ENCODE results near the gene EEPD1. TPM values are rescaled to one million over a fixed set of nuclear protein-coding genes. Genes with fewer than 3 reads are reported as not detected.

The EEPD1 gene
- total RNA-seq, 1 donor from 2014 or later = 7.1 TPM

- H3K27ac ChIP-seq (replicated peaks) = no peak overlapping the region
- TF ChIP-seq CTCF (IDR thresholded peaks at IDR 0.05; ENCODE audit: borderline replicate concordance) = no peak
- DNase-seq = no peak
- H3K4me1 ChIP-seq = peaks cover 80% of the 10 kb centered on the region
- no peaks in the 10 kb centered on the region for H3K9me3 ChIP-seq (replicated peaks)
- H3K27me3 ChIP-seq (ENCODE audit: low read depth) = no peaks in the 10 kb centered on the region
- intact Hi-C loops (cut with micrococcal nuclease) = no loop called here
- no peak overlapping the region for H3K4me3 ChIP-seq
- no peaks in the 10 kb centered on the region for H3K36me3 ChIP-seq
Measured at GRCh38 chr7:36160313-36160712, 7.3 kb downstream of the EEPD1 start.

- no peaks in the 10 kb centered on the region for H3K9me3 ChIP-seq (replicated peaks)
- no peak overlapping the region for H3K27ac ChIP-seq (replicated peaks)
- intact Hi-C loops (cut with micrococcal nuclease) = no loop called here
- no peak for DNase-seq
- no peaks in the 10 kb centered on the region for H3K27me3 ChIP-seq (ENCODE audit: low read depth)
- no peak overlapping the region for H3K4me3 ChIP-seq
- H3K4me1 ChIP-seq = peaks cover 63% of the 10 kb centered on the region
- H3K36me3 ChIP-seq = no peaks in the 10 kb centered on the region
- TF ChIP-seq CTCF (IDR thresholded peaks at IDR 0.05; ENCODE audit: borderline replicate concordance) = no peak
Measured at GRCh38 chr7:36161996-36162395, 8.9 kb downstream of the EEPD1 start.

- intact Hi-C loops (cut with micrococcal nuclease) = no loop called here
- Histone ChIP-seq H3K27me3 (ENCODE audit: low read depth) (no peaks in the 10 kb centered on the region), H3K27ac (replicated peaks) (no peak overlapping the region), H3K36me3 (no peaks in the 10 kb centered on the region), H3K9me3 (replicated peaks) (no peaks in the 10 kb centered on the region), H3K4me1 (peaks cover 36% of the 10 kb centered on the region), H3K4me3 (no peak overlapping the region)
- TF ChIP-seq CTCF (IDR thresholded peaks at IDR 0.05; ENCODE audit: borderline replicate concordance) = no peak
- no peak for DNase-seq
Measured at GRCh38 chr7:36165059-36165458, 12.0 kb downstream of the EEPD1 start.

- no peaks in the 10 kb centered on the region for H3K27me3 ChIP-seq (ENCODE audit: low read depth)
- no peaks in the 10 kb centered on the region for H3K9me3 ChIP-seq (replicated peaks)
- DNase-seq = no peak
- no peak for TF ChIP-seq CTCF (IDR thresholded peaks at IDR 0.05; ENCODE audit: borderline replicate concordance)
- no peak overlapping the region for H3K27ac ChIP-seq (replicated peaks)
- intact Hi-C loops (cut with micrococcal nuclease) = no loop called here
- no peak overlapping the region for H3K4me3 ChIP-seq
- H3K36me3 ChIP-seq = no peaks in the 10 kb centered on the region
- peaks cover 29% of the 10 kb centered on the region for H3K4me1 ChIP-seq
Measured at GRCh38 chr7:36165802-36166201, 12.7 kb downstream of the EEPD1 start.

GRCh38 chr7:36167403-36168050 lies 14.5 kb downstream of the EEPD1 start:
- no peak overlapping the region for H3K27ac ChIP-seq (replicated peaks)
- DNase-seq = no peak
- H3K36me3 ChIP-seq = no peaks in the 10 kb centered on the region
- no peaks in the 10 kb centered on the region for H3K9me3 ChIP-seq (replicated peaks)
- intact Hi-C loops (cut with micrococcal nuclease) = no loop called here
- no peaks in the 10 kb centered on the region for H3K27me3 ChIP-seq (ENCODE audit: low read depth)
- peaks cover 12% of the 10 kb centered on the region for H3K4me1 ChIP-seq
- TF ChIP-seq CTCF (IDR thresholded peaks at IDR 0.05; ENCODE audit: borderline replicate concordance) = no peak
- no peak overlapping the region for H3K4me3 ChIP-seq
